GM12865 (cell line): ENCODE data around the gene ING5.
"Not testable (repeated sequence)": the region's sequence is repeated elsewhere in the genome, so short reads cannot be mapped to it uniquely, and the experiment has no call there.

ENCODE experiments used
- DNase-seq: peaks from one replicate; pipeline ENCODE4 v3.0.0; 2010; ENCODE audit warnings: low read depth
- H3K4me3 ChIP-seq: 2 replicates; pipeline ENCODE4 v1.5.1; 2011; ENCODE audit warnings: mild to moderate bottlenecking, low read depth, low read length, control low read depth
- TF ChIP-seq, protein P1 (sequence below): IDR thresholded peaks from 2 replicates; pipeline ENCODE4 v1.5.1; 2011; ENCODE audit warnings: low read length, control low read depth, low read depth, inconsistent platforms; ENCODE audit not compliant: insufficient read depth; ENCODE audit errors: missing control alignments

The ING5 gene

DNA sequence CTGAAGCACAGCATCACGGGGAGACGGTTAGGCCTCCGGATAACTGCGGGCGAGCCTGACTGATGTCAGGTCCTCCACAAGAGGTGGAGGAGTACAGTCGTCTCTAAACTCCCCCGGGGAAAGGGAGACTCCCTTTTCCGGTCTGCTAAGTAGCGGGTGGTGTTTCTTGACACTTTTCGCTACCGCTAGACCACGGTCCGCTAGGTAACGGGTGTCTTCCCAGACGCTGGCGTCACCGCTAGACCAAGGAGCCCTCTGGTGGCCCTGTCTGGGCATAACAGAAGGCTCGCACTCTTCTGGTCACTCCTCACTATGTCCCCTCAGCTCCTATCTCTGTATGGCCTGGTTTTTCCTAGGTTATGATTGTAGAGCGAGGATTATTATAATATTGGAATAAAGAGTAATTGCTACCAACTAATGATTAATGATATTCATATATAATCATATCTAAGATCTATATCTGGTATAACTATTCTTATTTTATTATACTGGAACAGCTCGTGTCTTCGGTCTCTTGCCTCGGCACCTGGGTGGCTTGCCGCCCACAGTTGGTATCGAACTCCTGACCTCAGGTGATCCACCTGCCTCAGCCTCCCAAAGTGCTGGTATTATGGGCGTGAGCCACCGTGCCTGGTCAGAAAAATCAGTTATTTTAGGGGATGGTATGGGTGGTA, 30.8 kb downstream of the ING5 start:
- H3K4me3 ChIP-seq, result not testable (repeated sequence)
- peak; percentile 84 for DNase-seq
- TF ChIP-seq, protein P1, sequence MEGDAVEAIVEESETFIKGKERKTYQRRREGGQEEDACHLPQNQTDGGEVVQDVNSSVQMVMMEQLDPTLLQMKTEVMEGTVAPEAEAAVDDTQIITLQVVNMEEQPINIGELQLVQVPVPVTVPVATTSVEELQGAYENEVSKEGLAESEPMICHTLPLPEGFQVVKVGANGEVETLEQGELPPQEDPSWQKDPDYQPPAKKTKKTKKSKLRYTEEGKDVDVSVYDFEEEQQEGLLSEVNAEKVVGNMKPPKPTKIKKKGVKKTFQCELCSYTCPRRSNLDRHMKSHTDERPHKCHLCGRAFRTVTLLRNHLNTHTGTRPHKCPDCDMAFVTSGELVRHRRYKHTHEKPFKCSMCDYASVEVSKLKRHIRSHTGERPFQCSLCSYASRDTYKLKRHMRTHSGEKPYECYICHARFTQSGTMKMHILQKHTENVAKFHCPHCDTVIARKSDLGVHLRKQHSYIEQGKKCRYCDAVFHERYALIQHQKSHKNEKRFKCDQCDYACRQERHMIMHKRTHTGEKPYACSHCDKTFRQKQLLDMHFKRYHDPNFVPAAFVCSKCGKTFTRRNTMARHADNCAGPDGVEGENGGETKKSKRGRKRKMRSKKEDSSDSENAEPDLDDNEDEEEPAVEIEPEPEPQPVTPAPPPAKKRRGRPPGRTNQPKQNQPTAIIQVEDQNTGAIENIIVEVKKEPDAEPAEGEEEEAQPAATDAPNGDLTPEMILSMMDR, result peak; percentile 31

DNA sequence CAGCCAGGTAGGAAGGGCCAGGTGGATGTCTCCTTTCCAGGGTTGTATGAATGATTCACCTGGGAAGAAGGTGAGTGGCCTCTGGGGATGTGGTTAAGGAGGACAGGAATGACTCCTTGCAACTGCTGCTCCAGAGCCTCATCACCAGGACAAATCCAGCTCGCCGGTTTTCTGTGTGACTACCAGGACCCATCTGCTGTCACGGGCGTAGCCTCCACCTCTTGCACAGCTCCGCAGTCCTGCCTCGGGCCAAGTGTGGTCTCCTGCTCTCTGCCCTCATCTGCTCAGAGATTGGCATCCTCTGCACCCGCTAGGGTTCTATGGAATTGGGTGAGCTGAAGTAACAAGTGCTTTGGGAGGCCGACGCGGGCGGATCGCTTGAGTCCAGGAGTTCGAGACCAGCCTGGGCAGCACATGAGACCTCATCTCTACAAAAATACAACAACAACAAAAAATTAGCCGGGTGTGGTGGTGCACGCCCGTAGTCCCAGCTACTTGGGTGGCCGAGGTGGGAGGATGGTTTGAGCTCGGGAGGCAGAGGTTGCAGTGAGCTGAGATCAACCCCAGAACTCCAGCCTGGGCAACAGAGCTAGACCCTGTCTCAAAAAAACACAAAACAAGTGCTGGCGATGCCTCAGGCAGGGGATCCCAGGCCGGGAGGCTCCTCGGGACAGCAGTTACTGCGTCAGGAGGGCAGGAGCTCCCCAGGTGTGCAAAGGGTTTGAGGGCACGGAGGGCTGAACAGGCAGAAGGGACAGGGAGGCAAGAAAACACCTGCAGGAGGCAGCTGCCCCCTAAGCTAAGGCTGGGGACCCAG, 31.8 kb downstream of the ING5 start:
- no peak for DNase-seq
- H3K4me3 ChIP-seq, result peak overlapping the region; percentile 54; the same call in 1 of the 2 replicates
- TF ChIP-seq, protein P1, result no peak

DNA sequence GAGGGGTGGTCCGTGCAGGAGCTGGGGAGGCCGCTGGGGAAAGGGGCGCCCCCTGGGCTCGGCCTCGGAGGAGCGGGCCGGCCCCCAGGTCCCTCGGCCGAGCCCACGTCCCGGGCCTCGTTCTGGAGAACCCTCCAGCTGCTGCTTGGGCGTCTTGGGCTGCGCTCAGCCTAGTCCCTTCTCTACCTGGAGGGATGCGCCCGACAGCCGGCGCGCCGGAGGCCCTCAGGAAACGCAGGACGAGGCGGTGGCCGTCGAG, 32.3 kb downstream of the ING5 start:
- DNase-seq, result peak; percentile 18
- H3K4me3 ChIP-seq, result peak overlapping the region; percentile 54
- TF ChIP-seq, protein P1, result no peak

DNA sequence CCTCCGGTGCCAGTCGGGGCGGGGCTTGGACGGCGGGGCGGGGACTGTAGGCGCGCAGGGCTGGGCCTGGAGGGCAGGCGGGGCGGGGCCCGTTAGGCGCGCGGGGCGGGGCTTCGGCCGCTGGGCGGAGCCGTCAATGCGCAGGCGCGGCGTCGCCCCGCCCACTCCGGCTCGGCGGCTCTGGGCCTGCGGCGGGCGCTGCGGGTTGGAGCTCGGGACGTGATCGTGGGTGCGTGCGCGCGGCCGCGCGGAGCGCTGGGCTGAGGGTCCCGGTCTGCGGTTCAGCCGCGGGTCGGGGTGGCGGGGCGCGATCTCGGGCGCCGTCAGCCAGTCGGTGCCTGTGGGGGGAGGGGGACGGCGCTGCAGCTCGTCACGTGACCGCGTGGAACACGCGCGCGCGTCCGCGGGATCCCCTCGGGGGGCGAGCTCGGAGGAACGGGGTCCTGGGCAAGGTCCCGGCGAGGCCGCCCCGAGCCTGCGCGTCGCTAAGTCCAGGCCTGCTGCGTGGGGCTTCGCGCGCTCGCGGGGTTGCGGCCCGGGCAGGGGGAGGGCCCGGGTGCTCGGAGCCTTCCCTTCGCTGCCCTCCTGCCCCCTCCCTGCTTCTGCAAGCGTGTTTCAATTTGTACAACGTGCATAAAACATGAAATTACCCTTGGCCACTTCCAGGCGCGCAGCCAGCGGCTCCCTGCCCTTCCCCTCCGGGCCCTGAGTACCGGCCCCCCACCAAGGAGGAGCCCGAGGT, 32.8 kb downstream of the ING5 start, which contains the start of gene D2HGDH:
TSS of gene D2HGDH (plus strand) at position 164 of the 742 bp plus-strand sequence. CDS start 595 bp downstream, outside the sequence.
- TF ChIP-seq, protein P1, result no peak
- peak; percentile 92 for DNase-seq
- H3K4me3 ChIP-seq, result peak within 1 kb of the TSS; percentile 78

DNA sequence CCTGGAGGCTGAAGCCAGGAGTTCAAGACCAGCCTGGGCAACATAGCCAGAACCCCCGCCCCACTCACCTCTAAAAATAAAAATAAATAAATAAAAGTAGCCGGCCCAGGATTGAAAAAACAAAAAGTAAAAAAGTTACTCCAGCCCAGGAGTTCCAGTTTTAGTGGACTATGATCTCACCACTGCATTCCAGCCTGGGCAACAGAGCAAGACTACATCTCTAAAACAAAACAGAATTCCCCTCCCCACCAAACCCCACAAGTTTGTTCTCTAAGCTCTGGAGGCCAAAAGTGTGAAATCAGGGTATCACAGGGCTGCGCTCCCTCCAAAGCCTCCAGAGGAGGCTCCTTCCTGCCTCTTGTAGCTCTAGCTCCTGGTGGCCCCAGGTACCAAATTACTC, 34.3 kb downstream of the ING5 start:
- no peak overlapping the region for H3K4me3 ChIP-seq
- no peak for DNase-seq
- TF ChIP-seq, protein P1, result no peak

DNA sequence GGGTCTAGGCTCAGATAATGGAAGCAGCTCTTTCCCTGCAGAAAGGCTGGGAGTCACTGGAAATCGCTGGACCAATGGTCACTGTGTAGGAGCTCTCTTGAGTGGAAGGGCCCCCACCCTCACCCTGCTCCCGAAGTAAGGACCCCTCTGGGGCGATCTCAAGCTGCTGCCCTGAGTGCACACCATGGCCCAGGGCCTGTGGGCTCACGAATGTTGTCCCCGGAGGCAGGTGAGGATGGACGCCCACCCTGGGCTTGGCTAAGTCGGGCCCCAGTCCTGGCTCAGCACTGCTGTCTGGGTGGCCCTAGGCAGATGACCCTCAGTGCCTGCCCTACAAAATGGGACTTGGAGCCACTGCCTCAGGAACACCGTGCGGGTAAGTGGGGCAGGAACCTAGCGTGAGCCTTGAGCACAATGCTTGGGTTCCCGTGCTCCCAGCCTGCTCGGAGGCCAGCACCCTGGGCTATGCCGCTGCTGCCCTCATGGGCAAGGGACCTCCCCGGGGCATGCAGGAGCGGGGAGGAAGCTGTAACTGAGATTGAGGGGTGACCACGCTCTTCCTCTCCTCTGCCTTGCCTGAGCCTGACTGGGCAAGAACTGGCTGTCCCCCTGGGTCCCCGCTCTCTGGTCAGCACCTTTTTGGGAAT, 36.3 kb downstream of the ING5 start:
- no peak overlapping the region for H3K4me3 ChIP-seq
- no peak for DNase-seq
- TF ChIP-seq, protein P1, result no peak
